HepG2 (cell line): Measurements from ENCODE around the gene PACS2.

Experiments used
- CTCF ChIP-seq: sonication (generic); formaldehyde crosslinking; IDR thresholded peaks from 2 replicates; pipeline ENCODE4 v1.5.0; 2020; ENCODE audit warnings: mild to moderate bottlenecking, missing genetic modification reagents, moderate library complexity
- SETDB1 ChIP-seq: sonication (generic); formaldehyde crosslinking; IDR thresholded peaks from 2 replicates; pipeline ENCODE4 v1.5.1; 2020; ENCODE audit warnings: missing genetic modification reagents, mild to moderate bottlenecking, borderline replicate concordance
- ZBTB46 ChIP-seq: sonication (generic); formaldehyde crosslinking; IDR thresholded peaks from 2 replicates; pipeline ENCODE4 v1.4.0; 2020; ENCODE audit warnings: mild to moderate bottlenecking, missing genetic modification reagents, borderline replicate concordance
- ZFX ChIP-seq: sonication (generic); formaldehyde crosslinking; IDR thresholded peaks from 2 replicates; pipeline ENCODE4 v1.4.0; 2020; ENCODE audit warnings: mild to moderate bottlenecking, low read depth, missing genetic modification reagents, moderate library complexity
- ZNF230 ChIP-seq: sonication (generic); formaldehyde crosslinking; IDR thresholded peaks from 2 replicates; pipeline ENCODE4 v1.4.0; 2020; ENCODE audit warnings: mild to moderate bottlenecking, missing genetic modification reagents

- no peak for TF ChIP-seq ZNF230 (CRISPR knock-in tag)
- TF ChIP-seq ZFX (CRISPR knock-in tag) = no peak
- no peak for TF ChIP-seq CTCF (CRISPR knock-in tag)
- TF ChIP-seq ZBTB46 = no peak
- TF ChIP-seq SETDB1 (CRISPR knock-in tag) = no peak
Observed at GRCh38 chr14:105356927-105357326, 42.4 kb downstream of the PACS2 start.
